IPS-NIHi11 (cell line): ENCODE results near the gene PAMR1.
"Not testable (repeated sequence)": the region's sequence is repeated elsewhere in the genome, so short reads cannot be mapped to it uniquely, and the experiment has no call there.

Source experiments
- DNase-seq: peaks from one replicate; pipeline ENCODE4 v3.0.0; 2012; ENCODE audit warnings: mixed read lengths, low spot score

The PAMR1 gene

GRCh38 chr11:35525501-35526175 is at the start of gene PAMR1:
PAMR1 (minus strand) TSS chr11:35525616; CDS start chr11:35525585, 31 bp downstream.
- peak; percentile 82 for DNase-seq

GRCh38 chr11:35571696-35572095 is 46.3 kb upstream of the PAMR1 start:
- no peak for DNase-seq

DNA sequence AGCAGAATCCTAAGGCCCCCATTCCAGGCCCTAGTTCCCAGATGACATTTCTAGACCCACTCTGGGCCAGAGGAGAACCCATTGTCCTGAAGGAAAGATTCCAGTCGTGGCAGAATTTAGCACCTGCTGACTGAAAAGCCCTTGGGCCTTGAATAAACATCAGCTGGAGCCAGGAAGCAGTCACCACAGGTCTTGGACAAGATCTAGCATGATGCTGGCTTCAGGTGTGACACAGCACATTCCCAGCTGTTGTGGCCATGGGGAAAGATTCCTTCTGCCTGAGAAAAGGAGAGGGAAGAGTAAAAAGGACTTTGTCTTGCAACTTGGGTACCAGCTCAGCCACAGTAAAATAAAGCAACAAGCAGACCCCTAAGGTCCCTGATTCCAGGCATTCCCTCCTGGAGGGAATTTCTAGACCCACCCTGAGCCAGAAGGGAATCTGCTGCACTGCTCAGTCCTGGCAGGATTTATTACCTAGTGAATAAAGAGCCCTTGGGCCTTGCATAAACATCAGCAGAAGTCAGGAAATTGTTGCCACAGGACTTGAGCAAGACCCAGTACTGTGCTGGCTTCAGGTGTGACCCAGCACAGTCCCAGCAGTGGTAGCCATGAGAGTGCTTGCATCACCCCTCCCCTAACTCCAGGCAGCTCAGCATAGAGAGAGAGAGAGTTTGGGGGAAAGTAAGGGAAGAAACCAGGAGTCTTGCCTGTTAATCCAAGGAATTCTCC is 42.5 kb upstream of the PAMR1 start:
- no peak for DNase-seq

- DNase-seq, result no peak
Observed at GRCh38 chr11:35566885-35567284, 41.5 kb upstream of the PAMR1 start.

DNA sequence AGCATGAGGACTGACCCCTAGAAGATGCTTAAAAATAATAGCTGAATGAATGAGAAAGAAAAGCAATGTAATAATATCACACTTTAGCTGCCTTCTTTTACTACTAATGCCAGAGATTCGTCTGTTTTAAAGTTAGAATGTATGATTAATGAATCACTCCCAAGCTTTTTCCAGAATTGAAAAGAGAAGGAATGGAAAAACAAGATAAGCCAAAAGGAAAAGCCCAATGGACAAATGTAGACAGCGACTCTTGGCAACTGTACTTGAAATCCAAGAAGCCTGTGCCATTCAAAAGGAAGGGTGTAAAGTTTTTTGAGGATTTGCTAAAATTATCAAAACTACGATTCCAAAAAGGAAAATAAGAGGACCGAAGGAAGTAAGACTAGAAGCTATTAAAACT is 40.8 kb upstream of the PAMR1 start:
- no peak for DNase-seq

DNA sequence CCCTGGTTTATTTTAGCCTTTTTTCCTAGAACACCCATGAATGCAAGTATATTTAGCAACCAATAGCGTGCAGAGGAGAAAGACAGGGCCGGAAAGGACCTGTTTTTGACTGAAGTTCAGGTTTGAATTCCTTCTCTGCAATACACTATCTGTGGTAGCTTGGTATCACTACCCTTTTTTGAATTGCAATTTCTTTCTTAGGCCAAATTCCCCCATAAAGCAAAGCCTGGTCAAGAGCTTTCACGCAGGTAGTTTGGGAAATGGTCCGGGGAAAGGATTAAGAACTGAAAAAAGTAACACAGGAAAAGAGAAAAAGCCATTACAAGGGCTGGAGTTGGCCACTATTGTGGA is 38.8 kb upstream of the PAMR1 start:
- DNase-seq, result no peak

DNA sequence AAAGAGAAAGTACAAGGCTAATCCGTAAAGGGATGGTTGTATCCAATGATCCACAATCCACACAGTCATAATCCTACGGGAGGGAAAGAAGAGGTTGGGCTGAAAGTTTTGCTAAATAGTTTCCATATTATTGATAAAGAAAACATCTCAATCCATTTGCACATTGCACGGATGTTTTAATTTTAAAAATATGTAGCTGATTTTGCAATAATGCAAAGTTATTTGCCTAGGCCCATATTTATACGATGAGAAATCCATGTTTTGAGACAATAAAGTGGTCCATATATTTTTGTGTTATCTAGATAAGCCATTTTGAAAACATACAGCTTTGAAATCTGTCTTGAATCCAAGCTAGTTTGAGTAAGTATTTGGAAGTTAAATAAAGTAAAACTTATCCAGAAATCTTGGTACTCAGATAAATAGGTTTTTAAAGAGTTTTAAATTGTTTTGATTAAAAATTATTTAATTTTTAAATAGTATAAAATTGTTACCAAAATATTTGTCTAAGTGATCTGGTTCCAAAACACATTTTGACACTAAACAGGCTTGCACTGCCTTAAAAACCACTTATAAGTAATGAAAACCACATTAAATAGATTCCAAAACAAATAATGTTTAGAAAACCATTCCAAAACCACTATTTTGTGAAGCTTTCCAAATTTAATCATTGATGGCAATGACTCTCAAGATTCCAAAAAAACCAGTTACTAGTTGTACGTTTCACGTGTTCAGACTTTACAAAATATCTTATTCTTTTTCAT is 38.2 kb upstream of the PAMR1 start:
- no peak for DNase-seq

- DNase-seq, result no peak
Observed at GRCh38 chr11:35559949-35560348, 34.5 kb upstream of the PAMR1 start.

DNA sequence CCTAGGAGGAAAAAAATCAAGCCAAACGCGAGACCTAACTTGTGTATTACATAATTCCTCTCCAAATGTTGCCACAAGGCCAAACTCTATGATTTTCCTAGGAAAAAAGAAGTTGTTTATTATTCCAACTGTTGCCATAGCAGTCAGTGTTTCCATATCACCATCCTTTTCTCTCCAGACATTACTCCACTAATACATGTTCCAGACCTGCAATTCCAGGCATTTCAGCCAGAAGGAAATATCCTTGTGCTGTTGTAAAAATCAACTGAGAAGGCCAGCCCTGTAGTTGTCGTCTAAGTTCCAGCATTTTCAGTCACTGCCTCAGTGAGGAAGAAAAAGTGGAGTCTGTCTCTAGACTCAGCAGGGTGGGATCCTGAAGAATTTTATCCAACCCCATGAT is 33.1 kb upstream of the PAMR1 start:
- DNase-seq, result no peak

DNA sequence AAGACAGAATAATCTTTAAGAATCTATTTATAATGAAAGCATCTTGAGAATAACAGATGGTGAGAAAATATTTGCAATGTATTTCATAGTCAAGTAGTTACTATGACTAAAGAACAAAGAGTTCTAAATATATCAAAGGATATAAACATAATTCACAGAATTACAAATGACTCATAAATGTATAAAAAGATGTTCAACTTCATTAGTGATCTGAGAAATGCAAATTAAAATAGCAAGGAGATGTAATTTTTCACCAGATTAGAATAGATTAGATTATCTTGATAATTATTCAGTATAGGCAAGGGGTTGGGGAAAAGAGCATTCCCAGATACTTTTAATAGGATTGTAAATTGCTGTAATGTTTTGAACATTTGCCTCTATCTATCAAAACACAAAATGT is 30.1 kb upstream of the PAMR1 start:
- no peak for DNase-seq

- DNase-seq, result peak; percentile 29
Observed at GRCh38 chr11:35554491-35555437, 29.3 kb upstream of the PAMR1 start.

GRCh38 chr11:35553831-35554230 is 28.4 kb upstream of the PAMR1 start:
- DNase-seq, result no peak

DNA sequence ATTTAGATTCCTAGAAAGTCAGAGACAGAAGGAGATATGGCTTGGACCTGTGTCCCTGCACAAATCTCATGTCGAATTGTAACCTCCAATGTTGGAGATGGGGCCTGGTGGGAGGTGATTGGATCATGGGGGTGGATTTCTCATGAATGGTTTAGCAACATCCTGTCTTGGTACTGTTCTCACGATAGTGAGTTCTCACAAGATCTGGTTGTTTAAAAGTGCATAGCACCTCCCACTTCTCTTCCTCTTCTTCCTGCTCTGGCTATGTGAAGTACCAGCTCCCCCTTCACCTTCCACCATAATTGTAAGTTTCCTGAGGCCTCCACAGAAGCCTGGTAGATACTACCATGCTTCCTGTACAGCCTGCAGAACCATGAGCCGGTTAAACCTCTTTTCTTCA is 27.6 kb upstream of the PAMR1 start:
- DNase-seq, result no peak

GRCh38 chr11:35552616-35553015 is 27.2 kb upstream of the PAMR1 start:
- no peak for DNase-seq

DNA sequence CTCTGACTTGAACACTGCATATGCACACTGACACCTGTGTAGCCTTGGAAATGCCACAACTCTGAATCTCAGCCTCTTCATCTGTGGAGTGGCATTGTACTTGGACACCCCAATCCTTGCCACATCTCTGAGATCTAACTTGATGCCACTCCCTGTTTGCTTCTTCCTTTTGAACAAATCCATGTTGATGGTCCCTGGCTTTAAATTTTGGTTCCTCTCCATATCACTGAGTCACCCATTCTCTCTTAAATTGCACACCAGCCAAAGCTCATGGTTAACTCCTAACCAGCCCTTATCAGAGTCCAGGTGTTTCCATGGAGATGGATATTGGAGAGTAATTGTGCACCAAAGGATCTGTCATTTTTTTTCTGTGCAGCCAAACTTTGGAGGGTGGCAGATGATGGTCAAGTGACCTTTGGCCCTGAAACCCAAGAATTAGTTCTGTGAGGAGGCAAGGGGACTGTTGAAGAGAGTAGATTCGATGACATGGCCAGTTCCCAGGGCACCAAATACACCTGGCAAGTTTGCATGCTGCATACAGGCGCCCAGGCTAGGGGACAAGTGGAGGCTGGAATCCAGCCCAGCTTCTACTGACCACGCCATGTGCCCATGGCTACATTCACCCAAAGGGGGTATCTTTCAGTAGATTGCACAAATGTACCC is 25.1 kb upstream of the PAMR1 start:
- DNase-seq, result no peak

- DNase-seq, result peak; percentile 43
Observed at GRCh38 chr11:35549787-35550186, 24.4 kb upstream of the PAMR1 start.

DNA sequence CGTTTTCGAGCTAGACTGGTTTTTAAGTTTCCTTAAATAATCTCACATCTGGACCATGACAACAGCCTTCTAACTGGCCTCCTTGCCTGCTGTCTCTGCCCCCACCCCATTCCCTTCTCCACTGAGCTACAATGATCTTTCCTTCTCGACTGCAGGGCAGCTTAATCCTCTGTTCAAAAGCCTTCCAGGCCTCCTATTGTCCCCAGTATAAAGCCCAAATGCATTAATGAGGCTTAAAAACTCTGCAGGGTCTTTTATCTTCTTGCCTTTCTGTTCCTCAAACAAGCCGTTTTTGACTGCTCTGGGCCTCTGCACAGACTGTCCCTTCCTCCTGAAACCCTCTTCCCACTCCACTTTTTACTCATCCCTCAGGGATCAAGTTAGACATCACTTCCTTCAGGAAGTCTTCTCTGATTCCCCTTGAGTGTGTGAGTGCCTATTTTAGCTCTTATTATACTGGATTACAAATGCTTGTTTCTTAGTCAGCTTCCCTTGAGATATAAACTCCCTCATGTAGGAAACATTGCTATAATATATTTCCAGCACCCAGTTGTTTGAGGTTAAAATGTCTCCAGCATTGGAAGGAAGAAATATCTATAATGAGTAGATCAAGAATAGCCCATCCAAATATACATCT is 23.6 kb upstream of the PAMR1 start:
- peak; percentile 38 for DNase-seq

DNA sequence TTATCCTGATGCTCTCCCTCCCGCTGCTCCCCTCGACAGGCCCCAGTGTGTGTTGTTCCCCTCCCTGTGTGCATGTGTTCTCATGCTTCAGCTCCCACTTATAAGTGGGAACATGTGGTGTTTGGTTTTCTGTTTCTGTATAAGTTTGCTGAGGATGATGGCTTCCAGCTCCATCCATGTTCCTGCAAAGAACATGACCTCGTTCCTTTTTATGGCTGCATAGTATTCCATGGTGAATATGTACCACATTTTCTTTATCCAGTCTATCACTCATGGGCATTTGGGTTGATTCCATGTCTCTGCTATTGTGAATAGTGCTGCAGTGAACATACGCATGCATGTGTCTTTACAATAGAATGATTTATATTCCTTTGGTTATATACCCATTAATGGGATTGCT is 22.6 kb upstream of the PAMR1 start:
- DNase-seq, result not testable (repeated sequence)

DNA sequence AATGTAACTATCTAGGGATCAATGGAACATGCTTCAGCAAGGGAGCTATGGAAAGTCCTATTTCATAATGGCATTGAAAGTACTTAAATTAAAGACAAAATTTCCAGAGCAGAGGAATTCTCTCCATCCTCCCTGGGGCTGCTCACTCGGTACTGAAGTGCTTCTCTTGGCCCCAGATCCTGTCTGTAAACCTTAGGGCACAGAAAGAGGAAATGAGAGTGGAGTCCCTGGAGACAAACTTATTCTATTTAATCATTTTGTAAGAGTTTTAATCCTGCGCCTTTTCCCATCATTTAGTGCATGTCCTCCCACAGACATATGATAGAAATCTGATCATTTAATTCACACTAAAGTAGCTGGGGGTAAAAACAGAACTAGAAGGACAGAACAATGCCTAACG is 20.9 kb upstream of the PAMR1 start:
- no peak for DNase-seq

DNA sequence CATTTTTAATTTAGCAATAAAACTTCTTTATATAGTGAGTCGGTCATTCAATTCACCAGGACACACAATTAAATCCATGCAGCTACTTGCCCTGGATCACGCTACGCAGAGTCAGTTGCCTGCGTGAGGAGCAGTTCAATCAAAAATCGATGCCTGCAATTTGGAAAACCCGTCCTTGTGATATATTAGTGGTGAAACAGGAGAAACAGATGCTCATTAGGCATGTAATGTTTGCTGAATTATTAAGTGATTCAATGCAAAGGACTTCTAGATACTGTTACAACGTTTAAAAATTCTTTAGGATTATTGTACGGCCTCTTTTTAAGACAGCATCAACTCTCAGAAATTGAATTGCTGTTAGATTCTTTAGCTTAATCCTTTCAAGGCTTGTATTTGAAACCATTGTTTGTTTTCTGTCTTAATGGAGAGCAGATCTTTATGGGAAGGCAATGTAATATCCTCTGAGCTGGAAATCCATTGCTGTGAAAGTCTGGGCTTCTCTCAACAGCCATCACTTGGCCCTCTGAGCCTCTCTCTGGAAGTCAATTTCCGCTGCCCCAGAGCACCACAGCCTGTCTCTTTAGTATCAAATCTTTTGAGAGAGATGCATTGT is 20.1 kb upstream of the PAMR1 start:
- DNase-seq, result no peak

DNA sequence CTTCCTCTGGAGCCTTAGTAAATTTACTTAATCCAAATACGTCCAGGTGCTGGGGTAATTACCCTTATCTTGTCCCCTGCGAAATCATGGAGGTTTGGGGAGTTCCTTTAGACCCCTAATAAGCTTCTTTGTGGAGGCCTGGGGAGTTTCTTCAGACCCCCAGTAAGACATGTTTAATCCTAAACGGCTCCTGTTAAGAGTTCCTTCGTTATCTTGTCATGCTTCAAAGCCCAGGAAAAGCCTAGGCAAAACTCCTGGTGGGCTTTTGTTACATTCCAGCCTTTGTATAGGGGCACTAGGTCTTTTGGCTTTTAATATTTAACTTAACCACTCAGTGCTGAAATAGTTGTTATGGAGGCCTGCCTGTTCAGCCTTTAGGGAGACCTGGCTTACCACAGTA is 18.1 kb upstream of the PAMR1 start:
- DNase-seq, result no peak
